H1 (cell line): ENCODE measurements around the gene PDZRN3. TPM values are rescaled to one million over a fixed set of nuclear protein-coding genes. Genes with fewer than 3 reads are reported as not detected.

Experiments used
- CTCF ChIA-PET: fragments of 300-600 bp; sonication (Branson Sonifier 250); formaldehyde crosslinking; loops from one replicate; lab custom pipeline; 2021; ENCODE audit not compliant: partially characterized antibody; lab: Charles Lee
- POLR2A ChIA-PET: fragments of 300-600 bp; sonication (Branson Sonifier 250); formaldehyde crosslinking; loops from one replicate; lab custom pipeline; 2021; ENCODE audit warnings: inconsistent platforms; ENCODE audit not compliant: partially characterized antibody; lab: Charles Lee
- DNase-seq, 2 experiments: peaks; one replicate each; pipeline versions ENCODE4 v3.0.0 to v3.0.0-alpha.2; 2010 to 2022; ENCODE audit warnings: low spot score in 2 of 2, low read depth in 1 of 2, mixed read lengths in 1 of 2
- FAIRE-seq: peaks from 2 replicates; lab custom pipeline; 2011; peaks lifted over from hg19 to GRCh38; lab: Jason Lieb, UNC
- H2AFZ ChIP-seq: 2 replicates; pipeline ENCODE4 v1.8.1; 2012; ENCODE audit warnings: low read length, inconsistent platforms
- H2AK5ac ChIP-seq: 2 replicates; pipeline ENCODE4 v1.6.1; 2013; ENCODE audit warnings: low read depth, low read length
- H2BK120ac ChIP-seq: replicated peaks from 2 replicates; pipeline ENCODE3; 2013; ENCODE audit warnings: low read depth, low read length, inconsistent platforms
- H2BK12ac ChIP-seq: 2 replicates; pipeline ENCODE4 v1.6.1; 2013; ENCODE audit warnings: low read depth, low read length
- H2BK15ac ChIP-seq: 2 replicates; pipeline ENCODE4 v1.6.1; 2013; ENCODE audit warnings: low read length
- H2BK20ac ChIP-seq: 2 replicates; pipeline ENCODE4 v1.6.1; 2013; ENCODE audit warnings: low read length
- H2BK5ac ChIP-seq: 2 replicates; pipeline ENCODE4 v1.6.1; 2013; ENCODE audit warnings: low read depth, low read length
- H3K14ac ChIP-seq: 2 replicates; pipeline ENCODE4 v1.6.1; 2013; ENCODE audit warnings: inconsistent platforms; ENCODE audit not compliant: insufficient read length
- H3K18ac ChIP-seq: 2 replicates; pipeline ENCODE4 v1.6.1; 2013; ENCODE audit warnings: low read length; ENCODE audit errors: extremely low read depth
- H3K23ac ChIP-seq: 2 replicates; pipeline ENCODE4 v1.6.1; 2013; ENCODE audit warnings: inconsistent platforms; ENCODE audit not compliant: insufficient read length
- H3K23me2 ChIP-seq: 2 replicates; pipeline ENCODE4 v1.6.1; 2013; ENCODE audit warnings: low read depth, low read length
- H3K27ac ChIP-seq: 2 replicates; pipeline ENCODE4 v1.6.1; 2011; ENCODE audit warnings: low read depth, low read length, inconsistent platforms
- H3K27me3 ChIP-seq, 4 experiments: replicated peaks in 1 of 4; 1 replicate in 1 of 4; 2 replicates in 3 of 4; pipeline versions ENCODE4 v1.6.1 to v1.8.1; 2011 to 2013; ENCODE audit warnings: low read length in 3 of 4, mild to moderate bottlenecking in 3 of 4, inconsistent platforms in 2 of 4, mixed read lengths in 2 of 4, moderate library complexity in 1 of 4; ENCODE audit not compliant: control insufficient read depth in 3 of 4, insufficient read depth in 3 of 4; ENCODE audit errors: extremely low read depth in 1 of 4
- H3K36me3 ChIP-seq, 4 experiments: 2 replicates each; pipeline versions ENCODE4 v1.6.1 to v1.8.1; 2011 to 2013; ENCODE audit warnings: mild to moderate bottlenecking in 4 of 4, low read length in 3 of 4, moderate library complexity in 2 of 4, control low read depth in 1 of 4, inconsistent platforms in 1 of 4; ENCODE audit not compliant: insufficient read depth in 4 of 4, control insufficient read depth in 2 of 4
- H3K4ac ChIP-seq: replicated peaks from 2 replicates; pipeline ENCODE3; 2013; ENCODE audit warnings: low read length, low read depth, mixed read lengths, inconsistent platforms; ENCODE audit not compliant: insufficient read length
- H3K4me1 ChIP-seq, 4 experiments: replicated peaks in 1 of 4; 1 replicate in 1 of 4; 2 replicates in 3 of 4; pipeline versions ENCODE4 v1.6.1 to v1.8.1; 2011 to 2013; ENCODE audit warnings: low read length in 3 of 4, inconsistent platforms in 2 of 4, mixed read lengths in 1 of 4; ENCODE audit not compliant: insufficient read depth in 4 of 4, control insufficient read depth in 3 of 4
- H3K4me2 ChIP-seq, 2 experiments: 2 replicates each; pipeline versions ENCODE4 v1.6.1 to v1.8.1; 2011 to 2013; ENCODE audit warnings: low read depth in 2 of 2, low read length in 2 of 2, control low read depth in 1 of 2, inconsistent platforms in 1 of 2, mild to moderate bottlenecking in 1 of 2; ENCODE audit not compliant: insufficient read depth in 1 of 2
- H3K4me3 ChIP-seq, 4 experiments: fragments of 200-600, 300-600 bp in 1 of 4; sonication (generic), shearing (Covaris generic), sonication (Bioruptor Twin) in 1 of 4; 2 replicates each; pipeline versions ENCODE4 v1.5.1 to v1.8.1; 2011 to 2016; ENCODE audit warnings: low read length in 4 of 4, low read depth in 3 of 4, control low read depth in 2 of 4, inconsistent platforms in 2 of 4, mild to moderate bottlenecking in 2 of 4, mixed read lengths in 1 of 4, moderate library complexity in 1 of 4; ENCODE audit not compliant: insufficient read depth in 2 of 4; ENCODE audit errors: extremely low read depth in 1 of 4
- H3K56ac ChIP-seq: replicated peaks from 2 replicates; pipeline ENCODE3; 2013; ENCODE audit warnings: low read depth, mild to moderate bottlenecking, mixed read lengths, low read length, inconsistent platforms; ENCODE audit not compliant: insufficient read length
- H3K79me1 ChIP-seq: 2 replicates; pipeline ENCODE4 v1.6.1; 2013; ENCODE audit warnings: low read depth, low read length, control low read depth
- H3K79me2 ChIP-seq, 2 experiments: 2 replicates each; pipeline versions ENCODE4 v1.6.1 to v1.8.1; 2012 to 2013; ENCODE audit warnings: low read length in 2 of 2, mild to moderate bottlenecking in 2 of 2, inconsistent platforms in 1 of 2; ENCODE audit not compliant: insufficient read depth in 2 of 2, control insufficient read depth in 1 of 2
- H3K9ac ChIP-seq, 4 experiments: replicated peaks in 1 of 4; 1 replicate in 1 of 4; 2 replicates in 3 of 4; pipeline versions ENCODE4 v1.6.1 to v1.8.1; 2011 to 2013; ENCODE audit warnings: low read depth in 3 of 4, low read length in 3 of 4, control low read depth in 2 of 4, mild to moderate bottlenecking in 2 of 4, moderate library complexity in 2 of 4, inconsistent platforms in 1 of 4; ENCODE audit errors: extremely low read depth in 1 of 4
- H3K9me3 ChIP-seq, 2 experiments: 2 replicates each; pipeline versions ENCODE4 v1.6.1 to v1.8.1; 2012 to 2013; ENCODE audit warnings: mild to moderate bottlenecking in 2 of 2, moderate library complexity in 2 of 2, control low read depth in 1 of 2, inconsistent platforms in 1 of 2, low read depth in 1 of 2, low read length in 1 of 2, mixed read lengths in 1 of 2; ENCODE audit not compliant: insufficient read depth in 2 of 2
- H4K20me1 ChIP-seq, 2 experiments: replicated peaks in 1 of 2; 2 replicates each; pipeline versions ENCODE3 to v1.8.1; 2011 to 2013; ENCODE audit warnings: inconsistent platforms in 2 of 2, low read length in 2 of 2, mild to moderate bottlenecking in 1 of 2; ENCODE audit not compliant: insufficient read depth in 2 of 2, control insufficient read depth in 1 of 2
- H4K5ac ChIP-seq: 2 replicates; pipeline ENCODE4 v1.6.1; 2013; ENCODE audit warnings: low read length, low read depth, mixed read lengths, inconsistent platforms; ENCODE audit not compliant: insufficient read length
- H4K8ac ChIP-seq: 2 replicates; pipeline ENCODE4 v1.8.0; 2013; ENCODE audit warnings: mild to moderate bottlenecking, moderate library complexity, low read length, inconsistent platforms; ENCODE audit not compliant: insufficient read depth; ENCODE audit errors: extremely low read depth
- H4K91ac ChIP-seq: replicated peaks from 2 replicates; pipeline ENCODE3; 2013; ENCODE audit warnings: low read length, mixed read lengths, inconsistent platforms; ENCODE audit not compliant: insufficient read length
- BACH1 ChIP-seq: IDR thresholded peaks from 2 replicates; pipeline ENCODE4 v1.6.1; 2012; ENCODE audit warnings: low read length, improper control_type of control experiment
- CHD2 ChIP-seq: IDR thresholded peaks from 2 replicates; pipeline ENCODE4 v1.6.1; 2012; ENCODE audit warnings: low read length, improper control_type of control experiment
- SIX5 ChIP-seq: IDR thresholded peaks from 2 replicates; pipeline ENCODE4 v1.6.1; 2011; ENCODE audit warnings: mild to moderate bottlenecking, low read depth, low read length
- SUZ12 ChIP-seq: fragments of 200-600 bp; sonication (generic); IDR thresholded peaks from 2 replicates; pipeline ENCODE4 v1.6.1; 2012; ENCODE audit warnings: mild to moderate bottlenecking, inconsistent platforms, low read length, moderate library complexity, mixed read lengths
- WGBS, 2 experiments: shearing (Covaris generic) in 1 of 2; methylation state at CpG; one replicate each; pipeline versions ENCODE4 v1.1.6 to v1.1.7; 2013 to 2015; ENCODE audit warnings: low lambda C conversion rate in 2 of 2, mixed read lengths in 2 of 2, inconsistent platforms in 1 of 2, low coverage in 1 of 2, missing lambda C conversion rate in 1 of 2; ENCODE audit not compliant: insufficient replicate concordance in 2 of 2, insufficient coverage in 1 of 2, insufficient read length in 1 of 2; ENCODE audit errors: extremely low coverage in 1 of 2, missing lambda C conversion rate in 1 of 2; 5-methylcytosine and 5-hydroxymethylcytosine counted together
- polyA plus RNA-seq, 7 experiments: library from polyadenylated mRNA; depleted of rRNA in 3 of 7; stranded (reverse) in 5 of 7; unstranded in 2 of 7; fragments of >200 nt in 5 of 7; fragments of 200-250 nt in 2 of 7; gene quantifications; 1 replicate in 5 of 7; 2 replicates in 1 of 7; 4 replicates in 1 of 7; pipeline versions ENCODE4 v1.2.1 to v1.2.3, GENCODE V29; 2011 to 2013; ENCODE audit warnings: missing spikeins in 2 of 7, mixed read lengths in 2 of 7
- total RNA-seq: library from RNA; stranded (reverse); fragmentation: NEBNext Ultra II Directional; extraction: Animal tissue kit (Norgen Biotek cat#: 25700); gene quantifications from 2 replicates; pipeline ENCODE4 v1.2.1, GENCODE V29; 2021

The PDZRN3 gene
- total and polyA plus RNA-seq, 2 of the 8 experiments (the other 6 are each of a cell fraction or from before 2014, with no cell fraction given) = 4.2 to 20.5 TPM

GRCh38 chr3:73669260-73669659, 44.5 kb upstream of the PDZRN3 start:
- Histone ChIP-seq H3K9me3 (no peaks in the 10 kb centered on the region), H3K79me1 (no peaks in the 10 kb centered on the region), H4K5ac (peak overlapping the region; percentile 8), H2BK12ac (no peak overlapping the region), H2BK15ac (no peak overlapping the region), H3K27me3 (no peaks in the 10 kb centered on the region), H3K23ac (no peak overlapping the region), H3K4me2 (peak overlapping the region in 1 of 2 experiments; percentile 37; a peak in 1 of 4 replicates), H3K9ac (no peak overlapping the region), H2BK5ac (no peak overlapping the region), H3K4me1 (peaks cover 3 to 36% (median 11%) of the 10 kb centered on the region in 4 experiments; a peak in 6 of 7 replicates), H2AFZ (no peak overlapping the region), H3K14ac (no peak overlapping the region), H2BK120ac (peak overlapping the region; percentile 52), H3K4me3 (no peak overlapping the region), H2AK5ac (no peak overlapping the region), H4K8ac (no peak overlapping the region), H3K36me3 (no peaks in the 10 kb centered on the region), H3K18ac (no peak overlapping the region), H4K91ac (no peak overlapping the region), H2BK20ac (no peak overlapping the region), H3K23me2 (no peaks in the 10 kb centered on the region), H3K56ac (no peak overlapping the region), H4K20me1 (no peaks in the 10 kb centered on the region), H3K4ac (no peak overlapping the region), H3K27ac (no peak overlapping the region), H3K79me2 (no peaks in the 10 kb centered on the region)
- FAIRE-seq = no peak
- no peak for DNase-seq
- WGBS, 2 experiments = 69% methylated on average over 3 of the region's 3 CpGs; no CpG with 5 or more reads in 1 of the 2 experiments
- CTCF ChIA-PET = interaction anchor here (0.5 kb wide), 1 partner anchor 9 kb away, joined by 3 read pairs; no protein-coding TSS in a partner anchor
- TF ChIP-seq SIX5 = no peak
- no peak for TF ChIP-seq BACH1
- TF ChIP-seq CHD2 = no peak
- no peak for TF ChIP-seq SUZ12
- POLR2A ChIA-PET = no interaction called here
